ENCODE results near the gene S100A5.
"Not testable (repeated sequence)": the region's sequence is repeated elsewhere in the genome, so short reads cannot be mapped to it uniquely, and the experiment has no call there.

Gene S100A5

GRCh38 chr1:153566414-153567371 is 26.0 kb upstream of the S100A5 start:
- DNase-seq (ENCODE audit: low spot score): peak; percentile 42

DNA sequence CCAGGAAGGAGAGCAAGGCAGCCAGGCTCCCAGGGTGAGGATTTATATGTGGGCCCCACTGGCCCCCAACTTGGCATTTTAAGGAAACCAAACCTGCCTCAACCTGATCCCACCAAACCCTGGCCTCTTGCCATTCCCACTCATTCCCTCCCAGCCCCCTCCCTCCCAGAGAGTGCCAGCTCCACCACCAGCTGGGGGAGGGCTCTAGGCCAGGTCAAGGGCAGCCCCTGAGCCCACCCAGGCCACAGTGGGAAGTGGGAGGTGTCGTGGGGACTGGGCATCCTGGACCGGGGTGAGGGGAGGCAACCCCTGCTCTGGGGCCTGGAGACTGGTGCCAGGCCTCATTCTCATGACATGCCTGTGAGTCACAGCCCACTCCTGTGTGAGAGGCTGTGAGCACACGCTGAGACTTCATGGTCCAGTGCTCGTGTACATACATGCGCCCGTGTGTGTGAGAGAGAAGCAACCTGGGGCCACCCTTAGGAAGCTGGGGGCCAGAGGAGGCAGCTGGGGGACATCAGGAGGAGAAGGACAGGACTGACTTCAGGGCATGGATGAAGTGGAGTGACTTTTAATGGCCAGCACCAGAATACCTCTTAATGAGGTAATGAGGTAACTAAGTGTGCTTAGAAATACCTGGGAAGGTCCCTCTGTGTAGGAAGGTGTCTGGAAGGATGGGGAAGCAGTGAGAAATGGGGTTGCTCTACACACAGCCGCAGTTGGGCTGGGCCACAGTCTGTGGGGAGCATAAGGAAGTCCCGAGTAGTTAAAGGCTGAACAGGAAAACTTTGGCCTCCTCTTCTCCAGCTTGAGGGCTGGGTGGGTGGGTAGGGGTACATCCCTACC is 25.0 kb upstream of the S100A5 start, which contains the start of gene S100A2:
Gene S100A2 (minus strand): TSS at position 316 of the 846 bp plus-strand sequence. CDS start 1,967 bp downstream, outside the sequence.
- no peak for DNase-seq (ENCODE audit: low spot score)

GRCh38 chr1:153563991-153564390 is 23.3 kb upstream of the S100A5 start:
- no peak for DNase-seq (ENCODE audit: low spot score)

DNA sequence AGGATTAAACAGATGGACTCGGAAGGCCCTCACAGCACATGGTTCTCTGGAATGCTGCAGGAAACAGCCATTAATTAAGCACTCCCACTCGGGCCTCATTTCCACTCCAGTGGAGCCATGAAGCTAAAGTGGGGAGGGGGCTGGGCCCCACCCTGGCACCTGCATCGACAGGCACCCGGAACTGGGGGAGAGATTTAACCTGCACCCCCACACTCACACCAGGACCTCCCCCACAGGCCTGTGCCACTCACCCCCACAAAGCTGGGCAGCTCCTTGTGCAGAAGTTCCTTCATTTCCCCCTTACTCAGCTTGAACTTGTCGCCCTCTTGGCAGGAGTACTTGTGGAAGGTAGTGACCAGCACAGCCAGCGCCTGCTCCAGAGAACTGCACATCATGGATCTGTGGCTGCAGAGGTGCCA is 22.8 kb upstream of the S100A5 start:
- no peak for DNase-seq (ENCODE audit: low spot score)

DNA sequence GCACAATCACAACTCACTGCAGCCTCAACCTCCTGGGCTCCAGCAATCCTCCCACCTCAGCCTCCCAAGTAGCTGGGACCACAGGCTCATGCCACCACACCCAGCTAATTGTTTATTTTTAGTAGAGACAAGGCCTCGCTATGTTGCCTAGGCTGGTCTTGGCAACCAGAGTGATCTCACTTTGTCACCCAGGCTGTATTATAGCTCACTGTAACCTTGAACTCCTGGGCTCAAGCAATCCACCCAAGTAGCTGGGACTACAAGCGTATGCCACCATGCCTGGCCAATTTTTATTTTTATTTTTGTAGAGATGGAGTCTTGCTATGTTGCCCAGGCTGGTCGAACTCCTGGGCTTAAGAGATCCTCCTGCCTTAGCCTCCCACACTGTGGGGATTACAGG is 21.3 kb upstream of the S100A5 start:
- DNase-seq (ENCODE audit: low spot score): not testable (repeated sequence)

- no peak for DNase-seq (ENCODE audit: low spot score)
Observed at GRCh38 chr1:153561466-153561985, 20.8 kb upstream of the S100A5 start.

- no peak for DNase-seq (ENCODE audit: low spot score)
Observed at GRCh38 chr1:153560771-153561465, 20.2 kb upstream of the S100A5 start.

- no peak for DNase-seq (ENCODE audit: low spot score)
Observed at GRCh38 chr1:153560241-153560640, 19.5 kb upstream of the S100A5 start.

- no peak for DNase-seq (ENCODE audit: low spot score)
Observed at GRCh38 chr1:153557877-153558276, 17.1 kb upstream of the S100A5 start.

- no peak for DNase-seq (ENCODE audit: low spot score)
Observed at GRCh38 chr1:153556348-153556747, 15.6 kb upstream of the S100A5 start.

DNA sequence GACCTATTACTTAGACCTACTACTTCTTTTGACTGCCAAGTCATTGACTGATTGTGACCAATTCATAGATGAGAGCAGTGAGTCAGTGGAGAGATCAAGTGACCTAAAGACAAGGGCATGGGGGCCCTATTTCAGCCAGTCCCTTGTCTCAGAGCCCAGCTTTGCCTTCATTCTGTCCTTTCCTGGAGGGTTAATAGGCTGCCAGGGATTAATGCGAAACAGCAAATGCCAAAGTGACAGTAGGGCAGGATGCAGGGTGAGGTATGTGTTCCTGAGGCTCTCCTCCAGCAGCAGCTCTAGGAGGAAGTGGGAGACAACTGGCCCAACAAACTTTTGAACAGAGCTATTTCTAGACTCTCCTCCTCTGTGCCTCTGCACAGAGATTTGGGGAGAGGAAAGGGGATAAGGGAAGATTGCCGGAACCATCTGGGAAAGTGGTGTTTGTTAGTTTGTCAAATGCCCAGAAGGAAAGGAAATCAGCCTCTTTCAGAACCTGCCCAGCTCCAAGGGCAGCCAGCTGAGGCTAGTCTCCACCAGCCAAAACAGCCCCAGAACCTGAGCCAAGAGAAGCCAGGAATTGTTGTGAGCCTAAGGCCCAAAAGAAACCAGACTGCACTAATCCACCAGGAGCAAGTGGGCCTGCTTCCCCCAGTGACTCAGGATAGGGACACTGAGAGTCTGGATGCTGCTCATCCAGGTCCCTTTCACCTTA is 13.3 kb upstream of the S100A5 start:
- no peak for DNase-seq (ENCODE audit: low spot score)

DNA sequence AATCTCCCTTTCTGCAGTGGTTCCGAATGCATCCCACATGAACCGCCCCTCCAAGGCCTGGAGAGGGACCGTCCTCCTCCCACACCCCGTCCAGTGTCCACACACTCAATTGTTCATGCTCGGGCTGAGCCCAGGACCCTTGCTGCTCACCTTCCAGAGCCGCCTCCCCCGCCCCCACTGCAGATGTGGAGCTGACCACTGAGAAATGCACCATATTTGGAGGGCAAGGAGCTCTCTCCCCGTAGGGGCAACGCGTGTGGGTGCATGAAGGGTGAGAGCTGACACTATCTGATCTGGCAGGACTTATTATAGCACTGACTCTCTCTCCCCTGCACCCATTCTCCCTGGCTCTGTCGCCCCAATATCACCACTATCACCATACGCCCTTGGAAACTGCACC is 12.4 kb upstream of the S100A5 start:
- DNase-seq (ENCODE audit: low spot score): no peak

DNA sequence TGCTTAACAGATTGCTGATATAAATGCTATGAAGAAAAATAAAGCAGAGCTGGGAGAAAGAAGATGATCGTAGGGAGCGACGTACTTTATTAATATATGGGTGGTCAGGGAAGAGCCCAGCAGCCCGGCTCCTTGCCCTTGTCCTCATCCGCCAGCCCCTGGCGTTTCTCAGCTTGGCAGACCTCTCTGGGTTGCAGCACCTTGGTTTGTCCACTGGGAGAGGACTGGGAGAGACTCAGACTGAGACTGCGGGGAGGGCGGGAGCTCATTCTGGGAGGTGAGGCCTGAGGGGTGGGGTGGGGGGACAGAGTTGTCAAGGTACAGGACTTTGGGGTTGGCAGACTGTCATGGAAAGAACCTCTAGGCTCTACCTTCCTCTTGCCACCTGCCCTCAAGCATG is 11.6 kb upstream of the S100A5 start:
- DNase-seq (ENCODE audit: low spot score): no peak

DNA sequence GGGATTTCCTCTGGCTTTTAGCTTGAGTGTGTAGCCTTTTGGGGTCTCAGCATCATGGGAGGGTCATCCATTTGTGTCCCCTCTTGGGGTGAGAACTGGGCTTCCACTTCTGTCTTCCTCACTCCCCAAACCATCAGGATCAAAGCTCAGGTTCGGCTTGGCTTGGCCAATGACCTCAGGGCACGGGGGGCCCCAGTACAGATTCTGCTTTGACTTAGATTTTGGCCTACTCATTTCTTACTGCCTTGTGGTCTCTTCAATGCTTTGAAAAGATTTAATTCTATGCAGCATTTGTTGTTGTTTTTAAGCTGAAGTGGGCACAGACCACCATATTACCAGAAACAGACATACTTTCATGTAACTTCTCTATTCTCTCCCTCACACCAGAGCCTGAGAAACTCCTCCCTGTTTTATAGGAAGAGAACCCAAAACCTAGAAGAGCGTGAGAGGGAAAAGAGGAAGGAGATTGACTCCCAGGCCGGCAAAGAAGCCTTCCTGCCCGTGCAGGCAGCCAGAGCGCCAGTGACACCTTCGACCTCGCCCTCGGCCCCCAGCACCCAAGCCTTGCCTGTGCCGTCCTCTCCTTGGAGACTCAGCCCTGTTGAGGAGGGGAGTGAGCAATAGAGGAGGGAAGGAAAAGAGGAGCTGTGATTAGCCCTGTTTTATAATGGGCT is 10.2 kb upstream of the S100A5 start:
- no peak for DNase-seq (ENCODE audit: low spot score)

GRCh38 chr1:153550398-153550758 is 9.6 kb upstream of the S100A5 start:
- DNase-seq (ENCODE audit: low spot score): no peak

DNA sequence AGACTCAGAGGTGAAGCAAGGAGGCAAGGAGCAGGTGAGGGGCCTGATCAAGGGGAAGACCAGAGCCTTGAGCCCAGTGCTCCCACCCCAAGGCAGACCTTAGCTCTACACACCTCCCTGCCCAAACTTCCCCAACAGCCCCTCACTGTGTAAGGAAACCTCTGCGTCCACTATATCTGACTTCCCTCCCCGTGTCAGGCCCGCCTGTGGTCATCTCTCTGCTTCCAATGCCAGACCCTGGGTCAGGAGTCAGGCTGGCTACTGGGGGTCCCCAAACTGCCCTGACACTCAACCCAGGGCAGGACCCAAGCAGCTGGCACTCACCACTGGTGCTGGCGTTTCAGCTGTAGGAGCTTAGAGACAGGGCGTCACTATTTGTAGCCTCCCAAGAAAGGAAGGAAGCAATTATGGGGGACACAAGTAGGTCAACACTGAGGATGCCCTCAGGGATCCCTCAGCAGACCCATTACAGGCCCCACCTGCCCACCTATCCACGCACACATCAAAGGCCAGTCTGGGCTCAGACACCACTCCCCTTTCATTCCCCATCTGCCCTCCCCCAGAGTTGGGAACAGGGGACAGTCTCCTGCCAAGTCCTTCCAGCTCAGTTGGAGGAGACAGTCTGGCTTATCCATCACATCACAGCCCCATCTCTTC is 9.1 kb upstream of the S100A5 start:
- DNase-seq (ENCODE audit: low spot score): no peak

DNA sequence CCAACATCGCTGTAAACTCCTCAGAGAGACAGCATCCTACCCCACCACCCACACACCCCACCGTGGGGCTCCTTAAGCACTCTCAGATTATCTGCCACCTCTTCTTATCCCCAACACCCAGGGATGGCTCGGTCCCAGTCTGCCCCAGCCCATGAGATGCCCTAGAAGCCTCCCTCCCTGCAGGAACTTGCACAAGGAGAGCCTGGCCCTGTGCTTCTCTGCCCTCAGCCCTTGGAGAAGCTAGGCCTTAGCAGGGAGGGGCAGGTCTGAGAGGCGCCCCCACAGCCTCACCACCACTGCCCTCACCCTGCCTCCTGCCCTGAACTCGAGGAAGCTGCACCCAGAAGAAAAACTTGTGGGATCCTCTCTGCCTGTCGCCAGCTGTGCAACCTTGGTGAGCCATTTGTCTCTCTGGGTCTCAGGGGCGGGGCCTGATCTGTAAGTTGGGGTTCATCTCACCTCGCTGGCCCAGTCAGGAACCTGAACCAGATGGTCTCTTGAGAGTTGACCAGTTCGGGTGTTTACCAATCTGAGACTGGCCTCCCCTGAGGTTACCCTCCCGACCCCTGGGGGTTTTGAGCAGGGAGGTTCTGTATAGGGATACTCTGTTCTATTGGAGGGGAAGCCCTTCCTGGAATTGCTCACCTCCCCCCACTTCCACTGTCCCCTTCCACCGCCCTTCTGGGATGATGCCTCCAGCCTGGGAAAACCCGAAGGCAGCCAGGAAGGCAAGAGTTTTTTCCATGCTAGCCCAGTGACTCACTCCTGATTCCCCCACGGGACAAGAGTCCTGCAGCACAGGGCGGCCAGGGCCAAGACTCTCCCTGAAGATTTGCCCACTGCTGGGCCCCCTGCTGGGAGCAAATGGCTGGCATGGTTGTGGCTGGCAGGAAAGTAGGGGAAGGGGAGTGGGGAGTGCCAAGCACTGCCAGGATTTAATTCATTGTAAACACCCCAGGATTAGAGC is 8.3 kb upstream of the S100A5 start, which contains the start of gene S100A3:
Gene S100A3 (minus strand): TSS at position 537 of the 967 bp plus-strand sequence. CDS start 773 bp downstream, outside the sequence.
- DNase-seq (ENCODE audit: low spot score): no peak
